Sigmoid colon (tissue), 7 donors: ENCODE data around the gene SEPTIN6. TPM values are rescaled to one million over a fixed set of nuclear protein-coding genes. Genes with fewer than 3 reads are reported as not detected.

Experiments
- DNase-seq: peaks from one replicate; pipeline ENCODE4 v3.0.0-alpha.2; 2019
- H3K27ac ChIP-seq, 4 donors: fragments of 200-600 bp; sonication (generic); one replicate each; pipeline ENCODE4 v1.5.1; 2016 to 2019; ENCODE audit warnings: mild to moderate bottlenecking in 1 of 4
- H3K27me3 ChIP-seq, 3 donors: fragments of 200-600 bp; sonication (generic); one replicate each; pipeline ENCODE4 v1.5.1; 2019; ENCODE audit warnings: mild to moderate bottlenecking in 1 of 3
- H3K36me3 ChIP-seq, 4 donors: fragments of 200-600 bp; sonication (generic); one replicate each; pipeline ENCODE4 v1.5.1; 2016 to 2019
- H3K4me1 ChIP-seq, 4 donors: fragments of 200-600 bp; sonication (generic); one replicate each; pipeline ENCODE4 v1.5.1; 2017 to 2019
- H3K4me3 ChIP-seq, 4 donors: fragments of 200-600 bp; sonication (generic); one replicate each; pipeline ENCODE4 v1.5.1; 2017 to 2019; ENCODE audit warnings: mild to moderate bottlenecking in 2 of 4, moderate library complexity in 1 of 4
- H3K9me3 ChIP-seq, 4 donors: fragments of 200-600 bp in 3 of 4; sonication (generic) in 3 of 4; one replicate each; pipeline versions ENCODE4 v1.5.1 to v1.6.1; 2013 to 2019
- CTCF ChIP-seq, 4 experiments: fragments of 450-650 bp in 3 of 4; fragments of 200-600 bp in 1 of 4; IDR thresholded peaks; one replicate each; pipeline ENCODE4 v1.5.1; 2016 to 2019; ENCODE audit warnings: antibody characterized with exemption in 4 of 4, mild to moderate bottlenecking in 3 of 4, moderate library complexity in 2 of 4
- EP300 ChIP-seq, 4 donors: sonication (generic); formaldehyde crosslinking; IDR thresholded peaks; one replicate each; pipeline ENCODE4 v1.6.1; 2017; ENCODE audit warnings: antibody characterized with exemption in 4 of 4
- POLR2A ChIP-seq, 2 donors: fragments of 450-650 bp; IDR thresholded peaks; one replicate each; pipeline ENCODE4 v1.6.1; 2016; ENCODE audit warnings: antibody characterized with exemption in 2 of 2, mild to moderate bottlenecking in 2 of 2, moderate library complexity in 2 of 2
- POLR2AphosphoS5 ChIP-seq, 4 donors: sonication (generic); formaldehyde crosslinking; IDR thresholded peaks; one replicate each; pipeline ENCODE4 v1.6.1; 2017; ENCODE audit warnings: antibody characterized with exemption in 4 of 4
- WGBS, 2 donors: extraction: QIAGEN DNeasy Blood & Tissue Kit; methylation state at CpG; one replicate each; pipeline ENCODE4 v1.1.7; 2013; 5-methylcytosine and 5-hydroxymethylcytosine counted together
- intact Hi-C: fragments of 100-400 bp; cut with DNase I; formaldehyde crosslinking; loops from one replicate; pipeline ENCODE4 v1.15.1; 2023
- polyA plus RNA-seq, 3 donors: library from polyadenylated mRNA; stranded (reverse); fragments of 200-250 nt; gene quantifications; one replicate each; pipeline ENCODE4 v1.2.3, GENCODE V29; 2013
- total RNA-seq, 4 donors: library from RNA; depleted of rRNA; stranded (reverse); fragments of >200 nt; gene quantifications; one replicate each; pipeline ENCODE4 v1.1.0, GENCODE V29; 2016
- donor health status: healthy with polysubstance abuse.
- donor health status: Bipolar disorder and iron deficiency.
- donor health status: healthy.

SEPTIN6 gene
- total and polyA plus RNA-seq, 7 donors, result 5.3 to 103 (median 48.2) TPM

- intact Hi-C loops, result loop anchor here (5.0 to 10.0 kb wide), 2 partner anchors 89 to 178 kb away; partner anchors contain the start of genes NDUFA1, NKRF and RNF113A
- WGBS, 2 donors, result 79 to 86% methylated on average over 9 of the region's 9 CpGs
- peaks cover 0 to 2% (median 0%) of the 10 kb centered on the region in 3 donors for H3K27me3 ChIP-seq
- no peaks in the 10 kb centered on the region for H3K9me3 ChIP-seq
- TF ChIP-seq EP300 (IDR thresholded peaks at IDR 0.05) (no peak), POLR2A (IDR thresholded peaks at IDR 0.05) (no peak), POLR2AphosphoS5 (IDR thresholded peaks at IDR 0.05) (no peak), CTCF (IDR thresholded peaks at IDR 0.05) (no peak)
- peaks cover 0 to 14% (median 5%) of the 10 kb centered on the region in 4 donors for H3K4me1 ChIP-seq
- no peaks in the 10 kb centered on the region for H3K36me3 ChIP-seq
- no peak overlapping the region for H3K4me3 ChIP-seq
- H3K27ac ChIP-seq, result no peak overlapping the region
- no peak for DNase-seq
Observed at GRCh38 chrX:119696251-119696890, 3.4 kb upstream of the SEPTIN6 start.

- 83 to 85% methylated on average over 12 of the region's 12 CpGs for WGBS, 2 donors
- Histone ChIP-seq H3K9me3 (no peaks in the 10 kb centered on the region), H3K27me3 (peaks cover 0 to 2% (median 0%) of the 10 kb centered on the region in 3 donors), H3K27ac (no peak overlapping the region), H3K4me3 (no peak overlapping the region), H3K36me3 (no peaks in the 10 kb centered on the region), H3K4me1 (peaks cover 0 to 19% (median 11%) of the 10 kb centered on the region in 4 donors)
- no peak for DNase-seq
- no peak for TF ChIP-seq POLR2A (IDR thresholded peaks at IDR 0.05)
- TF ChIP-seq CTCF (IDR thresholded peaks at IDR 0.05), result no peak
- no peak for TF ChIP-seq POLR2AphosphoS5 (IDR thresholded peaks at IDR 0.05)
- intact Hi-C loops, result loop anchor here (5.0 to 10.0 kb wide), 2 partner anchors 88 to 179 kb away; partner anchors contain the start of genes NDUFA1, NKRF and RNF113A
Observed at GRCh38 chrX:119695535-119696050, 2.6 kb upstream of the SEPTIN6 start.

- Histone ChIP-seq H3K27ac (peak overlapping the region; percentile 86 to 93 (median 91)), H3K9me3 (no peaks in the 10 kb centered on the region), H3K27me3 (peaks cover 0 to 2% (median 0%) of the 10 kb centered on the region in 3 donors), H3K4me1 (peaks cover 0 to 19% (median 11%) of the 10 kb centered on the region in 4 donors), H3K36me3 (no peaks in the 10 kb centered on the region), H3K4me3 (no peak overlapping the region)
- 78 to 88% methylated on average over 39 of the region's 39 CpGs for WGBS, 2 donors
- intact Hi-C loops, result loop anchor here (1.0 to 10.0 kb wide), 4 partner anchors 41 to 180 kb away; partner anchors contain the start of genes NDUFA1, NKRF, RNF113A and RPL39
- DNase-seq, result peak; percentile 70
- TF ChIP-seq POLR2A (IDR thresholded peaks at IDR 0.05) (no peak), EP300 (IDR thresholded peaks at IDR 0.05) (no peak), CTCF (IDR thresholded peaks at IDR 0.05) (peak in 2 of 4 experiments; percentile 14 to 20), POLR2AphosphoS5 (IDR thresholded peaks at IDR 0.05) (no peak)
Observed at GRCh38 chrX:119694601-119695534, 1.9 kb upstream of the SEPTIN6 start.

- H3K27me3 ChIP-seq, result peaks cover 0 to 2% (median 0%) of the 10 kb centered on the region in 3 donors
- peak overlapping the region; percentile 86 to 93 (median 91) for H3K27ac ChIP-seq
- intact Hi-C loops, result loop anchor here (1.0 to 10.0 kb wide), 3 partner anchors 40 to 181 kb away; partner anchors contain the start of genes NDUFA1, RNF113A and RPL39
- peak overlapping the region; percentile 69 to 80 (median 78) for H3K4me3 ChIP-seq
- no peak for DNase-seq
- TF ChIP-seq POLR2AphosphoS5 (IDR thresholded peaks at IDR 0.05) (no peak), CTCF (IDR thresholded peaks at IDR 0.05) (no peak), EP300 (IDR thresholded peaks at IDR 0.05) (no peak), POLR2A (IDR thresholded peaks at IDR 0.05) (no peak)
- H3K4me1 ChIP-seq, result peaks cover 0 to 19% (median 11%) of the 10 kb centered on the region in 4 donors
- 52 to 80% methylated on average over 23 of the region's 23 CpGs for WGBS, 2 donors
- H3K9me3 ChIP-seq, result no peaks in the 10 kb centered on the region
- H3K36me3 ChIP-seq, result no peaks in the 10 kb centered on the region
Observed at GRCh38 chrX:119693996-119694451, 1.1 kb upstream of the SEPTIN6 start.
